B cell (primary cell): ENCODE results near the gene P2RY6. TPM values are rescaled to one million over a fixed set of nuclear protein-coding genes. Genes with fewer than 3 reads are reported as not detected.

Experiments used
- ATAC-seq: fragments of 200-7000 bp; cut with Tn5 transposase; one replicate; pipeline ENCODE4 v1.10.0; 2021; ENCODE audit warnings: low read depth, mild to moderate bottlenecking, moderate number of reproducible peaks, moderate library complexity
- CTCF ChIA-PET: fragments of 350-600 bp; sonication (Branson Sonifier 250); formaldehyde crosslinking; loops from one replicate; lab custom pipeline; 2021; ENCODE audit warnings: antibody characterized with exemption, inconsistent platforms; lab: Charles Lee
- POLR2A ChIA-PET: fragments of 350-600 bp; sonication (Branson Sonifier 250); formaldehyde crosslinking; loops from one replicate; lab custom pipeline; 2021; ENCODE audit warnings: antibody characterized with exemption; lab: Charles Lee
- DNase-seq: peaks from one replicate; pipeline ENCODE4 v3.0.0; 2013
- H2AFZ ChIP-seq: 2 replicates; pipeline ENCODE4 v1.6.1; 2012; ENCODE audit warnings: mild to moderate bottlenecking, low read depth, low read length; ENCODE audit not compliant: insufficient read depth, poor library complexity, severe bottlenecking
- H3K27ac ChIP-seq, 2 donors: 1 replicate in 1 of 2; 2 replicates in 1 of 2; pipeline ENCODE4 v1.5.1; 2012 to 2013; ENCODE audit warnings: low read length in 2 of 2, mild to moderate bottlenecking in 2 of 2, moderate library complexity in 1 of 2
- H3K27me3 ChIP-seq, 4 experiments: fragments of 200-600 bp in 1 of 4; sonication (generic) in 1 of 4; replicated peaks in 1 of 4; 1 replicate in 2 of 4; 2 replicates in 2 of 4; pipeline versions ENCODE4 v1.6.1 to v1.7.0; 2013 to 2016; ENCODE audit warnings: low read length in 3 of 4, mild to moderate bottlenecking in 2 of 4, mixed read lengths in 1 of 4, moderate library complexity in 1 of 4; ENCODE audit not compliant: insufficient read depth in 4 of 4, control insufficient read depth in 3 of 4; ENCODE audit errors: control extremely low read depth in 1 of 4
- H3K36me3 ChIP-seq, 2 experiments: replicated peaks in 1 of 2; 1 replicate in 1 of 2; 2 replicates in 1 of 2; pipeline versions ENCODE4 v1.6.1 to v1.7.1; 2013; ENCODE audit warnings: low read length in 1 of 2; ENCODE audit not compliant: insufficient read depth in 2 of 2, control insufficient read depth in 1 of 2; ENCODE audit errors: control extremely low read depth in 1 of 2, extremely low read depth in 1 of 2
- H3K4me1 ChIP-seq, 2 donors: fragments of 200-600 bp in 1 of 2; sonication (generic) in 1 of 2; 1 replicate in 1 of 2; 2 replicates in 1 of 2; pipeline versions ENCODE4 v1.5.1 to v1.6.1; 2013 to 2017; ENCODE audit warnings: low read length in 2 of 2; ENCODE audit not compliant: control insufficient read depth in 2 of 2, insufficient read depth in 2 of 2
- H3K4me2 ChIP-seq: replicated peaks from 2 replicates; pipeline ENCODE3; 2012; ENCODE audit warnings: mild to moderate bottlenecking, low read depth, low read length; ENCODE audit not compliant: poor library complexity, severe bottlenecking
- H3K4me3 ChIP-seq, 5 experiments: fragments of 200-600 bp in 1 of 5; sonication (generic) in 1 of 5; 1 replicate in 3 of 5; 2 replicates in 2 of 5; pipeline versions ENCODE4 v1.5.1 to v1.7.0; 2011 to 2016; ENCODE audit warnings: low read length in 4 of 5, mild to moderate bottlenecking in 4 of 5, low read depth in 2 of 5, control low read depth in 1 of 5, moderate library complexity in 1 of 5; ENCODE audit not compliant: insufficient read depth in 1 of 5; ENCODE audit errors: control extremely low read depth in 1 of 5, extremely low read depth in 1 of 5
- H3K79me2 ChIP-seq: fragments of 200-600 bp; sonication (generic); one replicate; pipeline ENCODE4 v1.6.0; 2016; ENCODE audit warnings: low read length; ENCODE audit not compliant: control insufficient read depth, insufficient read depth
- H3K9ac ChIP-seq: fragments of 200-600 bp; sonication (generic); 2 replicates; pipeline ENCODE4 v1.6.1; 2017; ENCODE audit warnings: mild to moderate bottlenecking, low read length, moderate library complexity
- H3K9me3 ChIP-seq, 3 donors: one replicate each; pipeline versions ENCODE4 v1.6.1 to v1.7.1; 2013; ENCODE audit warnings: low read length in 2 of 3; ENCODE audit not compliant: control insufficient read depth in 2 of 3, insufficient read depth in 1 of 3; ENCODE audit errors: control extremely low read depth in 1 of 3
- H4K20me1 ChIP-seq: 2 replicates; pipeline ENCODE4 v1.6.0; 2012; ENCODE audit warnings: mild to moderate bottlenecking, low read length; ENCODE audit not compliant: insufficient read depth, control insufficient read depth, poor library complexity, severe bottlenecking
- H3K27ac Mint-ChIP-seq: one replicate; pipeline ENCODE4 v1.8.0; 2021; ENCODE audit warnings: mixed read lengths
- H3K27me3 Mint-ChIP-seq: one replicate; pipeline ENCODE4 v1.8.0; 2021; ENCODE audit warnings: mixed read lengths
- H3K4me1 Mint-ChIP-seq: one replicate; pipeline ENCODE4 v1.8.0; 2021; ENCODE audit warnings: mixed read lengths
- H3K4me3 Mint-ChIP-seq: one replicate; pipeline ENCODE4 v1.8.0; 2021; ENCODE audit warnings: mixed read lengths
- H3K9me3 Mint-ChIP-seq: one replicate; pipeline ENCODE4 v1.8.0; 2022; ENCODE audit warnings: mixed read lengths; ENCODE audit not compliant: insufficient read depth
- CTCF ChIP-seq: fragments of 200-600 bp; IDR thresholded peaks from one replicate; pipeline ENCODE4 v1.8.0; 2022; ENCODE audit warnings: antibody characterized with exemption, mild to moderate bottlenecking
- EZH2 ChIP-seq: IDR thresholded peaks from 2 replicates; pipeline ENCODE4 v1.6.1; 2012; ENCODE audit warnings: borderline replicate concordance, low read depth, mild to moderate bottlenecking, moderate library complexity, low read length; ENCODE audit not compliant: insufficient read depth, poor library complexity, severe bottlenecking
- WGBS: methylation state at CpG from one replicate; pipeline ENCODE4 v1.1.5; 2013; ENCODE audit warnings: missing lambda C conversion rate; ENCODE audit not compliant: insufficient coverage; 5-methylcytosine and 5-hydroxymethylcytosine counted together
- intact Hi-C: fragments of 100-400 bp; cut with micrococcal nuclease; formaldehyde crosslinking; loops from one replicate; pipeline ENCODE4 v1.10.0; 2022
- polyA plus RNA-seq: library from polyadenylated mRNA; depleted of rRNA; stranded (reverse); fragments of >200 nt; gene quantifications from 2 replicates; pipeline ENCODE4 v1.2.3, GENCODE V29; 2012
- total RNA-seq, 2 donors: library from RNA; stranded (reverse); fragments of 120-200 nt in 1 of 2; gene quantifications; 1 replicate in 1 of 2; 2 replicates in 1 of 2; pipeline versions ENCODE4 v1.2.3 to v1.2.4, GENCODE V29; 2013 to 2022

The P2RY6 gene
- total and polyA plus RNA-seq, 2 donors (not counting 1 experiment from before 2014, with no cell fraction given), result 0.25 TPM; not detected in 1

- WGBS, result 64% methylated on average over 10 of the region's 11 CpGs
- intact Hi-C loops, result no loop called here
Measured at GRCh38 chr11:73314117-73314961, 42.2 kb downstream of the P2RY6 start.

More at GRCh38 chr11:73314117-73314961, 42.2 kb downstream of the P2RY6 start:
- ATAC-seq (no peak), DNase-seq (no peak)
- Histone ChIP-seq H3K9me3 (peaks cover 0 to 5% (median 0%) of the 10 kb centered on the region in 3 donors), H3K4me1 (peaks cover 0 to under 1% of the 10 kb centered on the region in 2 donors), H3K36me3 (no peaks in the 10 kb centered on the region), H3K4me3 (no peak overlapping the region), H3K27ac (no peak overlapping the region), H2AFZ (no peak overlapping the region), H3K79me2 (no peaks in the 10 kb centered on the region), H3K4me2 (no peak overlapping the region), H4K20me1 (no peaks in the 10 kb centered on the region), H3K9ac (no peak overlapping the region), H3K27me3 (peaks cover 0 to 5% (median 3%) of the 10 kb centered on the region in 4 experiments)
- Mint-ChIP-seq H3K4me1 (no peaks in the 10 kb centered on the region), H3K4me3 (no peak overlapping the region), H3K27ac (no peak overlapping the region), H3K9me3 (no peaks in the 10 kb centered on the region), H3K27me3 (peaks cover 10% of the 10 kb centered on the region)
- CTCF ChIA-PET, result interaction anchor here (1.1 to 3.7 kb wide), 2 partner anchors 21 to 346 kb away, joined by 3 to 18 read pairs; no protein-coding TSS in a partner anchor
- POLR2A ChIA-PET, result interaction anchor here (0.6 kb wide), 1 partner anchor 208 kb away, joined by 3 read pairs; no protein-coding TSS in a partner anchor
- TF ChIP-seq EZH2 (no peak), CTCF (no peak)
